GM12864 (cell line): ENCODE data around the gene ASPG.

Source experiments
- DNase-seq: peaks from one replicate; pipeline ENCODE4 v3.0.0-alpha.2; 2011; ENCODE audit warnings: low read depth
- H3K4me3 ChIP-seq: 2 replicates; pipeline ENCODE4 v1.5.1; 2011; ENCODE audit warnings: mild to moderate bottlenecking, low read depth, low read length, control low read depth
- TF ChIP-seq, protein P1 (sequence below): IDR thresholded peaks from 2 replicates; pipeline ENCODE4 v1.5.1; 2011; ENCODE audit warnings: low read depth, mild to moderate bottlenecking, moderate library complexity, low read length, control low read depth, inconsistent platforms; ENCODE audit errors: missing control alignments

Gene ASPG

DNA sequence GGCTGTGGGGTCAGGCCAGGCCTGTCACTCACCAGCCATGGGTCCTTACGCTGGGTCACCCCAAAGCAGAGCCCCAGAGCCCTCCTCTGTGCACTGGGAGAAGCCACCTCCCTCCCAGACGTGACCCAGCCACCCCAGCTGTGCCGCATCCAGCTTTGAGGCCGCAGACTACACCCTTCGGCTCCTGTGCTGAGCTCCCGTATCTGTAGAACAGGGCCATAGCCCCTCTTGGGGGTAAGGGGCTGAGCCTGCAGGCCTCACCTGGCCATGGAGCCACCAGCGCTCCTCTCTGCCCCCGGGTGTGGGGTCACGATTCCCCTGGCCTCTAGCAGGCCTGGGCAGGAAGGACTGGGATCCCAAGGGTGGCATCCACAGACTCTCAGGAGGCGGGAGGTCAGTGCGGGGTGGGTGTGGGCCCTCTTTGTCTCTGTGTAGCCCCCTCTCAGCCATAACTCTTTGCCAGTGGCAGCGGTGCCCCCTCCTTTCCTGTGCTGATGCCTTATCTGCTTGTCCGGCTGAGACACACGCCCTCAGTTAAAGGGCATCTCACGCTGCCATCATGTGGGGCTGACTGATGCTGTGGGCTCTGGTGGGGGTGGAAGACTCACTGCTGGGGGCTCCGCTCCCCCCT is 16.3 kb downstream of the ASPG start:
- H3K4me3 ChIP-seq = no peak overlapping the region
- no peak for DNase-seq
- TF ChIP-seq, protein P1, sequence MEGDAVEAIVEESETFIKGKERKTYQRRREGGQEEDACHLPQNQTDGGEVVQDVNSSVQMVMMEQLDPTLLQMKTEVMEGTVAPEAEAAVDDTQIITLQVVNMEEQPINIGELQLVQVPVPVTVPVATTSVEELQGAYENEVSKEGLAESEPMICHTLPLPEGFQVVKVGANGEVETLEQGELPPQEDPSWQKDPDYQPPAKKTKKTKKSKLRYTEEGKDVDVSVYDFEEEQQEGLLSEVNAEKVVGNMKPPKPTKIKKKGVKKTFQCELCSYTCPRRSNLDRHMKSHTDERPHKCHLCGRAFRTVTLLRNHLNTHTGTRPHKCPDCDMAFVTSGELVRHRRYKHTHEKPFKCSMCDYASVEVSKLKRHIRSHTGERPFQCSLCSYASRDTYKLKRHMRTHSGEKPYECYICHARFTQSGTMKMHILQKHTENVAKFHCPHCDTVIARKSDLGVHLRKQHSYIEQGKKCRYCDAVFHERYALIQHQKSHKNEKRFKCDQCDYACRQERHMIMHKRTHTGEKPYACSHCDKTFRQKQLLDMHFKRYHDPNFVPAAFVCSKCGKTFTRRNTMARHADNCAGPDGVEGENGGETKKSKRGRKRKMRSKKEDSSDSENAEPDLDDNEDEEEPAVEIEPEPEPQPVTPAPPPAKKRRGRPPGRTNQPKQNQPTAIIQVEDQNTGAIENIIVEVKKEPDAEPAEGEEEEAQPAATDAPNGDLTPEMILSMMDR = no peak

DNA sequence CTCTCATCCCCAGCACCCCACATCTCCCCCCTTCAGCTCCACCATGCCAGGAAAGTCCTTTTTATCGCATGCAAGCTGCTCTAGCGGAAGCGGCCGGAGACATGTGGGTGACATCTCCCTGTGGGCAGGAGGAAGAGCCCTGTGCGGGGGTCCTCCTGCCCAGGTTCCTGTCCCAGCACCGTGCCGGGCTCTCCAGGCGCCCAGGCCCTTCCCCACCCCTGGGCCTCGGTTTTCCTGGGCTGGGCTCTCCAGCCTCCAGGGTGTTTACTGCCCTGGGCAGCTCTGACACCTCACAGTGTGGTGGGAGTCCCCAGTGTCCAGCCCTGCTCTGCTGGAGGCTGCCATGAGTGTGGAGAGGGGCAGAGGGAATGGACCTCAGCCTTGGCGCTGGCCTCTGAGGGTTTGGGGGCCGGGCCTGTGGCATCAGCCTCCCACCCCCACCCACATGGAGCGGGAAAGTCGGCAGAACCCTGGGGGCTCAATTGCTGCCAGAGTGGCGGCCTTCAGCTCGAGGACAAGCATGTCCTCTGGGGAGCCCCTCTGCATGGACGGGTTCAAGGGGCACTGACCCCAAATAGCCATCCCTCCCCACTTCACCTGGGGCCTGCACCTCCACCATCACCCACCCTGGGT is 16.9 kb downstream of the ASPG start:
- no peak for DNase-seq
- TF ChIP-seq, protein P1 = no peak
- no peak overlapping the region for H3K4me3 ChIP-seq

DNA sequence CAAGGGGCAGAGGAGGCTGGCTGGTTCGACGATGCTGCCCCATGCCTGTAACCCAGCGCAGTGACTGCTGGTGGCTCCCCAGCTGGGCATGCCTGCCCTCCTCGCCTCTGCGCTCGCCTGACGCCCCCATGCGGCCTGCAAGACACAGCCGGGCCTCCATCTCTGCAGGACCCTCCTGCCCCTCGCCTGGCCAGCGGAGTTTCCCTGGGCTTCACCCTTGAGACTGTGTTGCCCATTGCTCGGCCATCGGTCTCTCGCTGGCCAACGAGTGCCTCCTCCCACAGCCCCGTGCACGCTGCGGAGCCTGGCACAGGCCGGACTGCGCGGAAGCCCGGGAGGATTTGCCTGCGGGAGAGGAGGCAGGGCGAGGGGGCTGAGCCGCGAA is 17.6 kb downstream of the ASPG start:
- H3K4me3 ChIP-seq = no peak overlapping the region
- DNase-seq = no peak
- TF ChIP-seq, protein P1 = no peak

DNA sequence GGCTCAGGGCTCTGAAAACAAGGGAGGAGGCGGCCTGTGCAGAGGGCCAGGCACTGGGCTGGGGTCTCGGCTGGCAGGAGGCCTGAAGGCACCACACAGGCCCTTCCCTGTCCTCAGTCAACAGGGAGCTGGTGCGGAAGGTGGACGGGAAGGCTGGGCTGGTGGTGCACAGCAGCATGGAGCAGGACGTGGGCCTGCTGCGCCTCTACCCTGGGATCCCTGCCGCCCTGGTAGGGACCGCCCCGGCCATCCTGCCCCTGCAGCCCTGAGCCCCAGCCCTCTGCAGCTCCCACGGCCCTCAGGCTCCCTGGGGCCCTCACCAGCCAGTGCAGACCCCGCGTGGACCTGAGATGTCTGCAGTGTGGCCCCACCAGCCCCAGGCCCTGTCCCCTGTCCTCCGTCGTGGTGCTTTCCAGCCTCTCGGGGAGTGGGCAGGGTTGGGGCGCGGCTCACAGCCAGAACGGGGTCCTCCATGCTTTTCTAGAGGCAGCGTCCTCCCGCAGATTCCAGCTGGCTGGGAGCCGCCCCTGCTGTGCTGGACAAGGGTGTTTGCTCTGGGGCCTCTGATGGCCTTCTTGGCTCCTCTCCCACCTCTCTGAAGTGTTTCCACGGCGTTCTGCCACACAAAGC is 18.1 kb downstream of the ASPG start:
- TF ChIP-seq, protein P1 = no peak
- no peak for DNase-seq
- H3K4me3 ChIP-seq = no peak overlapping the region

DNA sequence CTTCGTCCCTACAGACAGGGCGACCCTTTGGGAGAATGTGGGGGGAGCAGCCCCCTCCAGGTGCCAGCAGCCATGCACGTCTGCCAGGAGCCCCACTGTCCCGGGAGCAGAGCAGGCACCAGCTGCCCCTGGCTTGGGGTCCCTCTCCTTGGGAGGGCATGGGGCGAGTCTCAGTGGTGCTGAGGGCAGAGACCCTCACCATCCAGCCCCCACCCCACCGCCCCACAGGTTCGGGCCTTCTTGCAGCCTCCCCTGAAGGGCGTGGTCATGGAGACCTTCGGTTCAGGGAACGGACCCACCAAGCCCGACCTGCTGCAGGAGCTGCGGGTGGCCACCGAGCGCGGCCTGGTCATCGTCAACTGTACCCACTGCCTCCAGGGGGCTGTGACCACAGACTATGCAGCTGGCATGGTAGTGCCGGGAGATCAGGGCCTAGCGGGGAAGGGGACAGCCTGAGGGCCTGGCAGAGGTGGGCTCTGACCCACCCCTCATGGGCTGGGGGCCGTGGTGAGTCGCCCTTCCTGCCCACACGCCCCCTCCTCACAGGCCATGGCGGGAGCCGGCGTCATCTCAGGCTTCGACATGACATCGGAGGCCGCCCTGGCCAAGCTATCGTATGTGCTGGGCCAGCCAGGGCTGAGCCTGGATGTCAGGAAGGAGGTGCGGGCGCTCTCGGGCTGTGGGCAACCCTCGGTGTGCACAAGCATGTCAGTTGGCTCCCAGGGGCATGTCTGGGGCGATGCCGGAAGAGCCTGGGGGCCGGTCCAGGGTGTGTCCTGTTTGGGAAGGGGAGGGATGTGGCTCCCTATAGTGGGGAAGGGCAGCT is 18.8 kb downstream of the ASPG start:
- TF ChIP-seq, protein P1 = no peak

DNA sequence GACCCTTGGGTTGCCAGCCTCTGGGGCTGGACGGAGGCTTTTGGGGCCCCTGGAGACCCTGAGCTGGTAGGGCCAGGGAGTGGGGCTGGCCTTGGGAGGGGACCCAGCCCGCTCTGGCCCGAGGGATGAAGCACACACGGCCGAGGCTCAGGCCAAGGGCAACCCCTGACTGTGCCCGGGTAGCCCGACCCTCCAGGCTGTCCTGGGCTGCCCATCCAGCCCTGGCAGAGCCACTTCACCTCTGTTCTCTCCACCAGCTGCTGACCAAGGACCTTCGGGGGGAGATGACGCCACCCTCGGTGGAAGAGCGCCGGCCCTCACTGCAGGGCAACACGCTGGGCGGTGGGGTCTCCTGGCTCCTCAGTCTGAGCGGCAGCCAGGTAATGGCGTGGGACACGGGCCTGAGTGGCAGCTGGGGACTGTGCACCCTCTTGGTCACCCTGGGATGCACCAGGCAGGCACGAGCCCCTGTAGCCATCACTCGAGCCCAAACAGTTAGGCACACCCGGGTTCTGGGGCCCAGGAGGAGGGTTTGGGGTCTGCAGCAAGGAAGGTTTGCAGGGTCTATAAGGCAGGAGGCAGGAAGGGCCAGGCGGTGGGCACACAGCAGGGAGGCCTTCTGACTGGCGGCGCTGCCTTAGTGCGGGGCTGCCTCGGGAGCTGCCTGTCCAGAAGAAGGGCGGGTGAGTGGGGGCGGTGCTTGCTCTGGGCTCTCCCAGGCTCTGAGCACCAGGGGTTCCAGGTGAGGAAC is 19.7 kb downstream of the ASPG start:
- DNase-seq = no peak
- no peak overlapping the region for H3K4me3 ChIP-seq
- TF ChIP-seq, protein P1 = no peak

More for the DNA sequence above, 18.8 kb downstream of the ASPG start:
- no peak for DNase-seq
- no peak overlapping the region for H3K4me3 ChIP-seq
